Endothelial cell of umbilical vein (primary cell): ENCODE data around the gene ZSWIM2. TPM values are rescaled to one million over a fixed set of nuclear protein-coding genes. Genes with fewer than 3 reads are reported as not detected.

ENCODE experiments used
- BruUV-seq: library from RNA; stranded (reverse); fragments of 400-500 nt; replicated peaks from 2 replicates; lab custom pipeline; 2021; lab: Mats Ljungman, UMichigan
- CTCF ChIA-PET: fragments of 300-600, 350-600 bp; sonication (Branson Sonifier 250); formaldehyde crosslinking; loops from one replicate; lab custom pipeline; 2021; ENCODE audit warnings: antibody characterized with exemption, inconsistent platforms; lab: Charles Lee
- POLR2A ChIA-PET: fragments of 300-600, 350-600 bp; sonication (Branson Sonifier 250); formaldehyde crosslinking; loops from one replicate; lab custom pipeline; 2021; ENCODE audit warnings: antibody characterized with exemption, inconsistent platforms; lab: Charles Lee
- DNase-seq: peaks from one replicate; pipeline ENCODE4 v3.0.0-alpha.2; 2011; ENCODE audit warnings: low read depth, low spot score
- FAIRE-seq: peaks from 2 replicates; lab custom pipeline; 2011; peaks lifted over from hg19 to GRCh38; lab: Jason Lieb, UNC
- H2AFZ ChIP-seq: 2 replicates; pipeline ENCODE4 v1.6.0; 2012; ENCODE audit warnings: low read depth, low read length, control low read depth, inconsistent platforms
- H3K27ac ChIP-seq: 2 replicates; pipeline ENCODE4 v1.5.1; 2011; ENCODE audit warnings: low read depth, mild to moderate bottlenecking, control low read depth, low read length, moderate library complexity; ENCODE audit not compliant: insufficient read depth
- H3K27me3 ChIP-seq, 2 experiments: 2 replicates each; pipeline versions ENCODE4 v1.6.0 to v1.6.1; 2011; ENCODE audit warnings: low read length in 2 of 2, mixed read lengths in 1 of 2; ENCODE audit not compliant: control insufficient read depth in 2 of 2, insufficient read depth in 2 of 2
- H3K36me3 ChIP-seq, 2 experiments: 2 replicates in 1 of 2; 3 replicates in 1 of 2; pipeline ENCODE4 v1.5.1; 2011; ENCODE audit warnings: low read length in 2 of 2, mild to moderate bottlenecking in 1 of 2, moderate library complexity in 1 of 2; ENCODE audit not compliant: control insufficient read depth in 2 of 2, insufficient read depth in 2 of 2; ENCODE audit errors: extremely low read depth in 1 of 2
- H3K4me1 ChIP-seq: 3 replicates; pipeline ENCODE4 v1.5.1; 2011; ENCODE audit warnings: mild to moderate bottlenecking, low read length; ENCODE audit not compliant: control insufficient read depth, insufficient read depth; ENCODE audit errors: extremely low read depth
- H3K4me2 ChIP-seq: 2 replicates; pipeline ENCODE4 v1.6.1; 2011; ENCODE audit warnings: low read length, control low read depth, mixed read lengths; ENCODE audit not compliant: insufficient read depth
- H3K4me3 ChIP-seq, 3 experiments: fragments of 200-600 bp in 1 of 3; sonication (generic), shearing (Covaris generic) in 1 of 3; replicated peaks in 1 of 3; 2 replicates each; pipeline ENCODE4 v1.5.1; 2011 to 2016; ENCODE audit warnings: control low read depth in 3 of 3, low read length in 3 of 3, mild to moderate bottlenecking in 2 of 3, inconsistent platforms in 1 of 3, low read depth in 1 of 3, moderate library complexity in 1 of 3; ENCODE audit not compliant: insufficient read depth in 1 of 3
- H3K79me2 ChIP-seq: 2 replicates; pipeline ENCODE4 v1.6.0; 2012; ENCODE audit warnings: low read length, inconsistent platforms; ENCODE audit not compliant: control insufficient read depth, insufficient read depth
- H3K9ac ChIP-seq: replicated peaks from 2 replicates; pipeline ENCODE3; 2011; ENCODE audit warnings: low read length, control low read depth; ENCODE audit not compliant: insufficient read depth; ENCODE audit errors: extremely low read depth
- H3K9me1 ChIP-seq: replicated peaks from 3 replicates; pipeline ENCODE4 v1.6.0; 2011; ENCODE audit warnings: mild to moderate bottlenecking, low read length; ENCODE audit not compliant: control insufficient read depth, insufficient read depth; ENCODE audit errors: extremely low read depth
- H3K9me3 ChIP-seq: replicated peaks from 2 replicates; pipeline ENCODE4 v1.5.1; 2012; ENCODE audit warnings: low read length, inconsistent platforms; ENCODE audit not compliant: control insufficient read depth, insufficient read depth
- H4K20me1 ChIP-seq: replicated peaks from 2 replicates; pipeline ENCODE3; 2011; ENCODE audit warnings: mild to moderate bottlenecking, low read length; ENCODE audit not compliant: control insufficient read depth, insufficient read depth; ENCODE audit errors: extremely low read depth
- CTCF ChIP-seq, 2 donors: IDR thresholded peaks; 1 replicate in 1 of 2; 2 replicates in 1 of 2; pipeline ENCODE4 v1.5.1; 2011; ENCODE audit warnings: low read length in 2 of 2, mild to moderate bottlenecking in 2 of 2, moderate library complexity in 2 of 2, control low read depth in 1 of 2, inconsistent platforms in 1 of 2, low read depth in 1 of 2; ENCODE audit not compliant: insufficient read depth in 1 of 2; ENCODE audit errors: extremely low read depth in 1 of 2
- EZH2 ChIP-seq: IDR thresholded peaks from 2 replicates; pipeline ENCODE4 v1.6.1; 2012; ENCODE audit warnings: borderline replicate concordance, low read depth, mild to moderate bottlenecking, moderate library complexity, low read length, inconsistent platforms; ENCODE audit not compliant: severe bottlenecking
- FOS ChIP-seq: IDR thresholded peaks from 2 replicates; pipeline ENCODE4 v1.6.1; 2011; ENCODE audit warnings: mild to moderate bottlenecking, low read length, moderate library complexity, borderline replicate concordance; ENCODE audit not compliant: insufficient read depth
- GATA2 ChIP-seq: IDR thresholded peaks from 2 replicates; pipeline ENCODE4 v1.7.0; 2011; ENCODE audit warnings: low read depth, mild to moderate bottlenecking, moderate library complexity, mixed read lengths, low read length; ENCODE audit not compliant: insufficient read length, insufficient read depth
- JUN ChIP-seq: IDR thresholded peaks from 2 replicates; pipeline ENCODE4 v1.6.1; 2011; ENCODE audit warnings: borderline replicate concordance, low read depth; ENCODE audit not compliant: insufficient read length, insufficient read depth
- MAX ChIP-seq: IDR thresholded peaks from 2 replicates; pipeline ENCODE4 v1.6.1; 2011; ENCODE audit not compliant: insufficient read depth, insufficient read length
- MYC ChIP-seq: IDR thresholded peaks from one replicate; pipeline ENCODE4 v1.6.1; 2011; ENCODE audit warnings: mild to moderate bottlenecking, low read depth, low read length
- POLR2A ChIP-seq: IDR thresholded peaks from 2 replicates; pipeline ENCODE4 v1.6.1; 2012; ENCODE audit warnings: low read depth, mild to moderate bottlenecking, control low read depth, low read length
- dilution Hi-C: fragments of 300-500 bp; cut with MboI; formaldehyde crosslinking; loops from one replicate; pipeline ENCODE4 v1.15.0; 2019; ENCODE audit warnings: low sequenced_read_pairs; ENCODE audit not compliant: extremely low pct_ligation_motif_present
- intact Hi-C: fragments of 100-400 bp; cut with micrococcal nuclease; formaldehyde crosslinking; loops from one replicate; pipeline ENCODE4 v1.10.0; 2022
- polyA plus RNA-seq, 4 experiments: library from polyadenylated mRNA; depleted of rRNA in 3 of 4; stranded (reverse) in 3 of 4; unstranded in 1 of 4; fragments of >200 nt; gene quantifications; 2 replicates each; pipeline versions ENCODE4 v1.2.1 to v1.2.3, GENCODE V29; 2011 to 2012; ENCODE audit warnings: missing spikeins in 1 of 4
- total RNA-seq: library from RNA; stranded (reverse); gene quantifications from 2 replicates; pipeline ENCODE4 v1.2.3, GENCODE V29; 2021

ZSWIM2 gene
- total and polyA plus RNA-seq, 2 donors (not counting 3 experiments of a cell fraction or from before 2014, with no cell fraction given): not detected

GRCh38 chr2:186852508-186852907 is 3.5 kb upstream of the ZSWIM2 start:
- TF ChIP-seq MYC (no peak), GATA2 (no peak), CTCF (IDR thresholded peaks at IDR 0.05; ENCODE audit: extremely low read depth in 1 of 2, insufficient read depth in 1 of 2, low read depth in 1 of 2, low read length in 2 of 2) (no peak), EZH2 (no peak), MAX (no peak), POLR2A (no peak), JUN (no peak), FOS (no peak)
- no peak for FAIRE-seq
- POLR2A ChIA-PET: no interaction called here
- Histone ChIP-seq H3K79me2 (no peaks in the 10 kb centered on the region), H3K4me2 (no peak overlapping the region), H3K27me3 (no peaks in the 10 kb centered on the region), H3K27ac (no peak overlapping the region), H2AFZ (no peak overlapping the region), H3K9me3 (no peaks in the 10 kb centered on the region), H3K4me1 (peaks cover 19% of the 10 kb centered on the region), H3K9me1 (no peaks in the 10 kb centered on the region), H4K20me1 (no peaks in the 10 kb centered on the region), H3K4me3 (no peak overlapping the region), H3K9ac (no peak overlapping the region), H3K36me3 (no peaks in the 10 kb centered on the region)
- dilution Hi-C loops (no loop called here), intact Hi-C loops (no loop called here)
- no TSS peak for BruUV-seq
- CTCF ChIA-PET: no interaction called here
- DNase-seq: no peak
